Ovary (tissue), 9 donors: ENCODE results near the gene PGBD4. TPM values are rescaled to one million over a fixed set of nuclear protein-coding genes. Genes with fewer than 3 reads are reported as not detected.

ENCODE experiments used
- DNase-seq, 5 donors: peaks; one replicate each; pipeline ENCODE4 v3.0.0-alpha.2; 2019 to 2020
- H3K27ac ChIP-seq, 2 donors: fragments of 200-600 bp; one replicate each; pipeline versions ENCODE4 v1.5.1 to v1.8.0; 2019 to 2022
- H3K27me3 ChIP-seq: fragments of 200-600 bp; one replicate; pipeline ENCODE4 v1.8.0; 2022
- H3K36me3 ChIP-seq: fragments of 200-600 bp; sonication (generic); one replicate; pipeline ENCODE4 v1.5.1; 2019
- H3K4me1 ChIP-seq: one replicate; pipeline ENCODE4 v1.8.1; 2013; ENCODE audit warnings: mild to moderate bottlenecking, moderate library complexity; ENCODE audit not compliant: insufficient read depth
- H3K4me3 ChIP-seq: fragments of 200-600 bp; sonication (generic); one replicate; pipeline ENCODE4 v1.5.1; 2017
- H3K9me3 ChIP-seq, 2 donors: fragments of 200-600 bp in 1 of 2; sonication (generic) in 1 of 2; one replicate each; pipeline versions ENCODE4 v1.5.1 to v1.8.1; 2013 to 2019; ENCODE audit warnings: mild to moderate bottlenecking in 1 of 2, moderate library complexity in 1 of 2
- EP300 ChIP-seq: sonication (generic); formaldehyde crosslinking; IDR thresholded peaks from one replicate; pipeline ENCODE4 v1.6.1; 2017; ENCODE audit warnings: antibody characterized with exemption
- POLR2A ChIP-seq: fragments of 450-650 bp; IDR thresholded peaks from one replicate; pipeline ENCODE4 v1.6.1; 2017; ENCODE audit warnings: antibody characterized with exemption, mild to moderate bottlenecking, moderate library complexity
- WGBS, 3 donors: extraction: QIAGEN DNeasy Blood & Tissue Kit in 1 of 3; methylation state at CpG; one replicate each; pipeline versions ENCODE4 v1.1.5 to v1.1.7; 2013 to 2017; 5-methylcytosine and 5-hydroxymethylcytosine counted together
- intact Hi-C, 4 donors: fragments of 100-400 bp; cut with DNase I; formaldehyde crosslinking; loops; one replicate each; pipeline versions ENCODE4 v1.11.0 to v1.15.1; 2022 to 2023
- polyA plus RNA-seq, 2 donors: library from polyadenylated mRNA; stranded (reverse); fragments of 200-250 nt in 1 of 2; fragments of 350-450 nt in 1 of 2; fragmentation: Illumina TruSeq in 1 of 2; extraction: RNeasy Lipid Tissue Mini Kit (QIAGEN cat#74804) in 1 of 2; gene quantifications; one replicate each; pipeline ENCODE4 v1.2.3, GENCODE V29; 2013 to 2014
- total RNA-seq, 7 donors: library from RNA; depleted of rRNA in 2 of 7; stranded (reverse); fragments of >200 nt in 2 of 7; fragmentation: NEBNext Ultra II Directional in 3 of 7; extraction: Animal tissue kit (Norgen Biotek cat#: 25700) in 3 of 7; gene quantifications; one replicate each; pipeline versions ENCODE4 v1.1.0 to v1.2.4, GENCODE V29; 2016 to 2023
- TF ChIP-seq, protein P1 (sequence below), 3 donors: fragments of 450-650 bp in 2 of 3; fragments of 200-600 bp in 1 of 3; IDR thresholded peaks; one replicate each; pipeline versions ENCODE4 v1.5.1 to v1.8.0; 2016 to 2022; ENCODE audit warnings: antibody characterized with exemption in 3 of 3, mild to moderate bottlenecking in 1 of 3
- donor health status: DM: no; HTN: no; CAD: no; lungs with moderate emphysema.
- donor health status: DM: no; HTN: no; CAD: no.
- donor health status: Bipolar disorder and iron deficiency.
- donor health status: DM: yes; HTN: yes; CAD: no.
- donor health status: DM: no; HTN: no; CAD: no.
- donor health status: DM: yes; HTN: yes; CAD: no.

The PGBD4 gene
- total and polyA plus RNA-seq, 9 donors: 0.46 to 1.6 (median 1.0) TPM

DNA sequence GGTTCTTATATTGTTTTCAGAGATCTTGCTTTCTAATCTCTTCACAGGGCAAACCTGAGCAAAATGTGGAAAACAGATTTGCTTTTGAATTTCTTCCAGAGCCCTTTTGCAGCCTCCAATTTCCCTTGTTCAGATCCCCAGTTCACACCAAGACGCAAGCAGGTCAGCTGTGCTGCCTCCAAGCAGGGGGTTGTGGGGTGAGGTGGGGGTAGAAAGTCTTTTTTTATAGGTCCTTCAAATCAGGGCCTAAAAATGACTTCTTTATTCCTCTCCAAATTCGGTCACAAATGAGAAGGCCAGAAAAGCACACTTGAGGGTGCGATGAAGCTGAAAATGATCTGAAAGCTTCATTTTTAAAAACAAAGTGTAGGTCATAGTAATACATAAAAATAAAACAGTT lies 36.6 kb upstream of the PGBD4 start:
- WGBS, 3 donors: 82 to 86% (median 86%) methylated on average over 3 of the region's 3 CpGs
- no peak overlapping the region for H3K27ac ChIP-seq
- DNase-seq: no peak
- TF ChIP-seq EP300: no peak
- H3K9me3 ChIP-seq: no peaks in the 10 kb centered on the region
- no peaks in the 10 kb centered on the region for H3K27me3 ChIP-seq
- H3K4me3 ChIP-seq: no peak overlapping the region
- H3K36me3 ChIP-seq: no peaks in the 10 kb centered on the region
- H3K4me1 ChIP-seq: no peaks in the 10 kb centered on the region
- intact Hi-C loops: loop anchor here in 2 of 4 donors (10.0 kb wide), 2 partner anchors 140 to 150 kb away; partner anchors contain the start of gene KATNBL1 (in 1 of the 2)

DNA sequence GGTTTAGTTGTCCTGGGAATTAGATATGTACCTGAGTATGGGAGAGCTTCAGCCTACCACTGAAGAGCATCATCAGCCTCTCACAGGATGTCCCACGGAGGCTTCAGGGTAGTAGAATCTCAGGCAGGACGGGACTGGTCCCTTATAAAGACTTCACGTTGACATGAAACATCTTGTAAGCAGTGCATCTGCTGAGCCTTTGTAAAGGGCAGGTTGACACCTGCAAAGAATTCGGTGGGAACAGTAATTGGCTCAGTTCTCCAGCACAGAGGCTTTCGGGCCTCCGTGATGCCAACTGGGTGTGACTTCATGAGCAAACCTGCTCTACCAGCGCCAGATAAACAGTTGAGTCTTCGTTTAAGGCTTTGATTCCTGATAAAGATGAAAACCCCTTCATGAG lies 35.9 kb upstream of the PGBD4 start:
- no peak overlapping the region for H3K4me3 ChIP-seq
- no peak overlapping the region for H3K27ac ChIP-seq
- intact Hi-C loops: loop anchor here in 2 of 4 donors (10.0 kb wide), 2 partner anchors 139 to 149 kb away; partner anchors contain the start of gene KATNBL1 (in 1 of the 2)
- H3K27me3 ChIP-seq: no peaks in the 10 kb centered on the region
- 82 to 89% (median 83%) methylated on average over 8 of the region's 8 CpGs for WGBS, 3 donors
- no peak for DNase-seq
- TF ChIP-seq EP300 (no peak), POLR2A (no peak)
- TF ChIP-seq, protein P1, sequence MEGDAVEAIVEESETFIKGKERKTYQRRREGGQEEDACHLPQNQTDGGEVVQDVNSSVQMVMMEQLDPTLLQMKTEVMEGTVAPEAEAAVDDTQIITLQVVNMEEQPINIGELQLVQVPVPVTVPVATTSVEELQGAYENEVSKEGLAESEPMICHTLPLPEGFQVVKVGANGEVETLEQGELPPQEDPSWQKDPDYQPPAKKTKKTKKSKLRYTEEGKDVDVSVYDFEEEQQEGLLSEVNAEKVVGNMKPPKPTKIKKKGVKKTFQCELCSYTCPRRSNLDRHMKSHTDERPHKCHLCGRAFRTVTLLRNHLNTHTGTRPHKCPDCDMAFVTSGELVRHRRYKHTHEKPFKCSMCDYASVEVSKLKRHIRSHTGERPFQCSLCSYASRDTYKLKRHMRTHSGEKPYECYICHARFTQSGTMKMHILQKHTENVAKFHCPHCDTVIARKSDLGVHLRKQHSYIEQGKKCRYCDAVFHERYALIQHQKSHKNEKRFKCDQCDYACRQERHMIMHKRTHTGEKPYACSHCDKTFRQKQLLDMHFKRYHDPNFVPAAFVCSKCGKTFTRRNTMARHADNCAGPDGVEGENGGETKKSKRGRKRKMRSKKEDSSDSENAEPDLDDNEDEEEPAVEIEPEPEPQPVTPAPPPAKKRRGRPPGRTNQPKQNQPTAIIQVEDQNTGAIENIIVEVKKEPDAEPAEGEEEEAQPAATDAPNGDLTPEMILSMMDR (IDR thresholded peaks at IDR 0.05): no peak
- no peaks in the 10 kb centered on the region for H3K4me1 ChIP-seq
- H3K36me3 ChIP-seq: no peaks in the 10 kb centered on the region
- no peaks in the 10 kb centered on the region for H3K9me3 ChIP-seq

DNA sequence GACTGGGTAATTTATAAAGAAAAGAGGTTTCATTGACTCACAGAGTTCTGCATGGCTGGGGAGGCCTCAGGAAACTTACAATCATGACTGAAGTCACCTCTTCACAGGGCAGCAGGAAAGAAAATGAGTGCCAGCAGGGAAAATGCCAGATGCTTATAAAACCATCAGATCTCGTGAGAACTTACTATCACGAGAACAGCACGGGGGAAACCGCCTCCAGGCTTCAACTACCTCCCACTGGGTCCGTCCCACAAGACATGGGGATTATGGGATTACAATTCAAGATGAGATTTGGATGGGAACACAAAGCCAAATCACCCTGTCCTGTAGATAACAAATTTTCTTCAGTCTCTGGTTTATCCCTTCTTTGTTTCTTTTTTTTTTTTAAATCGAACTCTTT lies 31.9 kb upstream of the PGBD4 start:
- Histone ChIP-seq H3K4me1 (no peaks in the 10 kb centered on the region), H3K27me3 (no peaks in the 10 kb centered on the region), H3K9me3 (no peaks in the 10 kb centered on the region), H3K4me3 (no peak overlapping the region), H3K27ac (no peak overlapping the region), H3K36me3 (no peaks in the 10 kb centered on the region)
- DNase-seq: no peak
- whole genome bisulfite sequencing, 3 donors: 66 to 78% (median 75%) methylated on average over 6 of the region's 6 CpGs
- TF ChIP-seq, protein P1 (IDR thresholded peaks at IDR 0.05): no peak
- TF ChIP-seq EP300 (no peak), POLR2A (no peak)
- intact Hi-C loops: no loop called here

DNA sequence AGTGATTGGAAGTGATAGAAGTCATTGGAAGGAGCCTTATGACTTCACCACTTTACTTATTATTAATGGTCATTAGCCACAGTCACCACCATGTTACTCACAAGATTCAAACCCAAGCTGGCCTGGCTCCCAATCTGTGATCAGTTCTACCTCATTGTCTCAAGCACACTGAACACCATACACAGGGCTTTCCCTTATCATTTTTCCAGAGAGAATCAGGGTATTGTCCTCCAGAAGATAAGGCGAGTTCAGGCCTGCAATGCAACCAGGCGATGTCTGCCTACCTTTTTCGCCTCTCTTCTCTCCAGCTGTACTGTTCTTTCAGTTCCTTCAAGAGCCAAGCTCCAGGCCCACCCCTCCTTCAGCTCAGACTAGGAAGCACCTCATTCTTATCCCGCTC lies 25.1 kb upstream of the PGBD4 start:
- Histone ChIP-seq H3K4me3 (no peak overlapping the region), H3K4me1 (no peaks in the 10 kb centered on the region), H3K27me3 (no peaks in the 10 kb centered on the region), H3K27ac (no peak overlapping the region), H3K9me3 (no peaks in the 10 kb centered on the region), H3K36me3 (no peaks in the 10 kb centered on the region)
- 96 to 97% (median 97%) methylated on average over 4 of the region's 4 CpGs for WGBS, 3 donors
- DNase-seq: no peak
- intact Hi-C loops: no loop called here
- TF ChIP-seq, protein P1 (IDR thresholded peaks at IDR 0.05): no peak
- TF ChIP-seq EP300 (no peak), POLR2A (no peak)

DNA sequence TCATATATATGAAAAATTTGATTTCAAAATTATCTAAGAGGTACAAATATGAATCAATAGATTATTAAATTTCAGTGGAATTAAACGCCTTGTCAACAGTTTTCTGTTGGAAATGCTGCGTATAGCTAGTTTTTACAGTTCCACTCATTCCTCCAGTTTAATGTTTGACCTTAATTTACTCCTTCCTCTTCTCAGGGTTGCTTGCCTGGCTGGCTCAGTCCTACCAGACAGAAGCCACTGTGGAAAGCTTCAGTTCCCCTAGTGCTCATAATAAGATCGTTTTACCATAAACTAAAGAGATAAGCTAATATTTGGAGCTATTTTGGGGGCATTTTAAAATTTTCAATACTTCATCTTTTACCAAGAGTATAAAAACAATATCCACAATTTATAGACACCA lies 23.0 kb upstream of the PGBD4 start:
- no peaks in the 10 kb centered on the region for H3K4me1 ChIP-seq
- H3K4me3 ChIP-seq: no peak overlapping the region
- DNase-seq: no peak
- no peaks in the 10 kb centered on the region for H3K27me3 ChIP-seq
- intact Hi-C loops: no loop called here
- H3K9me3 ChIP-seq: no peaks in the 10 kb centered on the region
- WGBS, 3 donors: 77 to 82% (median 79%) methylated on average over 3 of the region's 3 CpGs
- TF ChIP-seq EP300 (no peak), POLR2A (no peak)
- TF ChIP-seq, protein P1 (IDR thresholded peaks at IDR 0.05): no peak
- no peaks in the 10 kb centered on the region for H3K36me3 ChIP-seq
- no peak overlapping the region for H3K27ac ChIP-seq
